ENCODE results near the gene RAMP3.
"Not testable (repeated sequence)": the region's sequence is repeated elsewhere in the genome, so short reads cannot be mapped to it uniquely, and the experiment has no call there.

Gene RAMP3

DNA sequence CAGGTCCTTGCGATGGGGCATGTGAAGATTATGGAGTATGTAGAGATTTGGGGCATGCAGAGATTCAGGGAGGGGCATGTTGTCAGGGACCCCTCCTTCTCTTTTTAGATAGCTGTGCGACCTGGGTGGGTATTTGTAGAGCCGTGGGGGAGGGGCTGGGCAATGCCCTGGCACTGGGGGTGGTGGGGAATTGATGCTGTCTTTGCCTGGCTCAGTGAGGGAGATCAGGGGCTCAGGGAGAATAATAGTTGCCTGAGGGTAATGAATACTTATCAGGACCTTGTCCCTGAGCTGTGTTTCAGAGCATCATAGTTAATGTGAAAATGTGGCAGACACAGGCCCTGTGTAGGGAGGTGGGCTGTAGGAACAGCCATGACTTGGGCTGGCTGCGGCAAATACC lies 3.5 kb downstream of the RAMP3 start:
- Histone ChIP-seq H3K79me1 (ENCODE audit: low read length) (no peaks in the 10 kb centered on the region), H3K56ac (ENCODE audit: low read length) (no peak overlapping the region), H3K4ac (ENCODE audit: low read depth, low read length) (no peak overlapping the region), H3K27ac (ENCODE audit: low read depth, low read length) (no peak overlapping the region), H3K4me1 (ENCODE audit: control insufficient read depth, low read depth, low read length) (no peaks in the 10 kb centered on the region), H3K27me3 (ENCODE audit: insufficient read depth, low read length, poor library complexity) (peaks cover 7% of the 10 kb centered on the region), H2BK5ac (ENCODE audit: low read length) (no peak overlapping the region), H2BK15ac (replicated peaks; ENCODE audit: low read depth) (no peak overlapping the region), H3K79me2 (ENCODE audit: control insufficient read depth, insufficient read depth, low read length) (no peaks in the 10 kb centered on the region), H2AK5ac (ENCODE audit: low read length) (no peak overlapping the region), H3K18ac (ENCODE audit: low read length) (no peak overlapping the region), H3K4me2 (ENCODE audit: low read length) (no peak overlapping the region), H2BK120ac (ENCODE audit: low read depth, low read length) (no peak overlapping the region), H3K9ac (ENCODE audit: low read length) (no peak overlapping the region), H3K23ac (ENCODE audit: low read length) (no peak overlapping the region), H4K5ac (ENCODE audit: low read length) (no peak overlapping the region), H3K4me3 (ENCODE audit: low read length) (no peak overlapping the region), H4K8ac (ENCODE audit: low read depth, low read length) (no peak overlapping the region), H3K36me3 (ENCODE audit: control insufficient read depth, insufficient read depth, low read length) (no peaks in the 10 kb centered on the region)
- WGBS (ENCODE audit: extremely low coverage, insufficient coverage, low lambda C conversion rate), result no CpG with 5 or more reads among the region's 4 CpGs
- no peak for DNase-seq

- Histone ChIP-seq H3K36me3 (ENCODE audit: control insufficient read depth, insufficient read depth, low read length) (no peaks in the 10 kb centered on the region), H4K5ac (ENCODE audit: low read length) (no peak overlapping the region), H3K4me3 (ENCODE audit: low read length) (no peak overlapping the region), H3K4me2 (ENCODE audit: low read length) (no peak overlapping the region), H3K4me1 (ENCODE audit: control insufficient read depth, low read depth, low read length) (no peaks in the 10 kb centered on the region), H3K9ac (ENCODE audit: low read length) (no peak overlapping the region), H2BK5ac (ENCODE audit: low read length) (no peak overlapping the region), H3K56ac (ENCODE audit: low read length) (no peak overlapping the region), H2AK5ac (ENCODE audit: low read length) (no peak overlapping the region), H3K79me1 (ENCODE audit: low read length) (no peaks in the 10 kb centered on the region), H3K27ac (ENCODE audit: low read depth, low read length) (no peak overlapping the region), H2BK120ac (ENCODE audit: low read depth, low read length) (no peak overlapping the region), H4K8ac (ENCODE audit: low read depth, low read length) (no peak overlapping the region), H2BK15ac (replicated peaks; ENCODE audit: low read depth) (no peak overlapping the region), H3K23ac (ENCODE audit: low read length) (no peak overlapping the region), H3K79me2 (ENCODE audit: control insufficient read depth, insufficient read depth, low read length) (no peaks in the 10 kb centered on the region), H3K4ac (ENCODE audit: low read depth, low read length) (no peak overlapping the region), H3K18ac (ENCODE audit: low read length) (no peak overlapping the region), H3K27me3 (ENCODE audit: insufficient read depth, low read length, poor library complexity) (peaks cover 7% of the 10 kb centered on the region)
- WGBS (ENCODE audit: extremely low coverage, insufficient coverage, low lambda C conversion rate), result no CpG with 5 or more reads among the region's 9 CpGs
- DNase-seq, result no peak
These were observed 4.3 kb downstream of the RAMP3 start for GRCh38 chr7:45161842-45162241.

DNA sequence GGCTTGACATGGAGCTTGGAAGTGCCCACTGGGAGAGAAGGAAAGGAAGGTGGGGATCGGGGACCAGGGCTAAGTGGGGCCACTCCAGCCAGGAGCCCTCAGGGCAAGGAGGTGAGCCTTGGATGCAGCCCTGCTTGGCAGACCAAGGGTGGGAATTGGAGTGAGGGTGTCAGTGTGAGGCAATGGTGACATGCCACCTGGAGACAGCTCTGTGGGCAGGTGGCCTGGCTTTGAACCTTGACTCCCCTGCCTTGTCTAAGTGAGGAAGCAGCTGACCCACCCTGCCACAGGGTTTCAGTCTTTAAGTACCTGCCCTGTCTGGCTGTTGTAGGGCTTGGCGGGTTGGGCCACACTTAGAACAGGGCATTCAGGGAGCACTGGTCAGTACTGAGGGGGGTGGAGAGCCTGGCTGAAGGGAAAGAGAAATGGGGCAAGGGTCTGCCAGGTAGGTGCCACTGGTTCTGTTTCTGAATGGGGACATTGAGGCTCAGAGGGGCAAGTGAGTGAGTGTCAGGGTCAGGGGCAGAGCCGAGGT lies 4.8 kb downstream of the RAMP3 start:
- no peak overlapping the region for H2BK15ac ChIP-seq (replicated peaks; ENCODE audit: low read depth)
- WGBS (ENCODE audit: extremely low coverage, insufficient coverage, low lambda C conversion rate), result no CpG with 5 or more reads among the region's 3 CpGs
- H3K23ac ChIP-seq (ENCODE audit: low read length), result no peak overlapping the region
- H3K4me1 ChIP-seq (ENCODE audit: control insufficient read depth, low read depth, low read length), result no peaks in the 10 kb centered on the region
- H3K4me2 ChIP-seq (ENCODE audit: low read length), result no peak overlapping the region
- no peak overlapping the region for H3K27ac ChIP-seq (ENCODE audit: low read depth, low read length)
- H3K79me1 ChIP-seq (ENCODE audit: low read length), result no peaks in the 10 kb centered on the region
- no peaks in the 10 kb centered on the region for H3K79me2 ChIP-seq (ENCODE audit: control insufficient read depth, insufficient read depth, low read length)
- H3K9ac ChIP-seq (ENCODE audit: low read length), result no peak overlapping the region
- H4K5ac ChIP-seq (ENCODE audit: low read length), result no peak overlapping the region
- H3K18ac ChIP-seq (ENCODE audit: low read length), result no peak overlapping the region
- H3K56ac ChIP-seq (ENCODE audit: low read length), result no peak overlapping the region
- H2BK5ac ChIP-seq (ENCODE audit: low read length), result no peak overlapping the region
- H4K8ac ChIP-seq (ENCODE audit: low read depth, low read length), result no peak overlapping the region
- H2AK5ac ChIP-seq (ENCODE audit: low read length), result no peak overlapping the region
- H3K4me3 ChIP-seq (ENCODE audit: low read length), result no peak overlapping the region
- DNase-seq, result no peak
- H3K36me3 ChIP-seq (ENCODE audit: control insufficient read depth, insufficient read depth, low read length), result no peaks in the 10 kb centered on the region
- peaks cover 7% of the 10 kb centered on the region for H3K27me3 ChIP-seq (ENCODE audit: insufficient read depth, low read length, poor library complexity)
- no peak overlapping the region for H3K4ac ChIP-seq (ENCODE audit: low read depth, low read length)
- no peak overlapping the region for H2BK120ac ChIP-seq (ENCODE audit: low read depth, low read length)

DNA sequence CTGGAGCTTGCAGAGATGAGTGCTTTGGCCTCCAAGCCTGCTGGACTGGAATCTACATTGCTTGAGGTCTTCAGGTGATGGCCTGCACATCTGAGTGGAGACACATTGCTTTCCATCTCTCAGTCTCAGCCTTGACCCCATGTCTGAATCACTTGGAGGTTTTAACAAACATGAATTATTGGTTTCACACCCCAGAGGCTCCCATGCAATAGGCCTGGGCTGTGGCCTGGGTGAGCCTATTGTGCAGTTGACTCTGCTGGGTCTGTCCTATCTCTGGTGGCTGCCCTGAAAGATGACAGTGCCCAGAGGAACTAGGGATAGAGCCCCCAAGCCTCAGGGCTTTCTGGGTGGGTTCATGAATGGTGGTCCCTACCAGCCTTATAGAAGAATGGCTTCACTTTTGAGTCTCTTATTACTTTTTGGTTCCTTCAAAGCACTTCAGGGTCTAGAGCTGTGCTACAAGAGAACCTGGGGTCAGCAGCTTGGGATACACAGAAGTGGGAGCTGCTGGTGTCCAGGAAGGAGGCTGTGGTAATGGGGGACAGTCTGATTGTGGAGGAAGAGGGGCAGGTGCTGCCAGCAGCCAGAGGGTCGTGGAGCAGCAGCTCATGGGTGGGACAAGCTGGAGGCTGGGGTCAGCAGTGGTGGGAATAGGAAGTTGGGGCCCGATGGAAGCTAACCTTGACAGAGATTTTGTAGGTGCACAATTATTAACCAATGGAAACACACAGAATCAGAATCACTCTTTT lies 5.5 kb downstream of the RAMP3 start:
- Histone ChIP-seq H3K23ac (ENCODE audit: low read length) (no peak overlapping the region), H3K27ac (ENCODE audit: low read depth, low read length) (no peak overlapping the region), H3K27me3 (ENCODE audit: insufficient read depth, low read length, poor library complexity) (peaks cover 2% of the 10 kb centered on the region), H3K4me2 (ENCODE audit: low read length) (no peak overlapping the region), H3K4me3 (ENCODE audit: low read length) (no peak overlapping the region), H3K18ac (ENCODE audit: low read length) (no peak overlapping the region), H3K9ac (ENCODE audit: low read length) (no peak overlapping the region), H4K8ac (ENCODE audit: low read depth, low read length) (no peak overlapping the region), H3K56ac (ENCODE audit: low read length) (no peak overlapping the region), H3K79me2 (ENCODE audit: control insufficient read depth, insufficient read depth, low read length) (no peaks in the 10 kb centered on the region), H3K4me1 (ENCODE audit: control insufficient read depth, low read depth, low read length) (no peaks in the 10 kb centered on the region), H2BK5ac (ENCODE audit: low read length) (no peak overlapping the region), H2BK120ac (ENCODE audit: low read depth, low read length) (no peak overlapping the region), H2BK15ac (replicated peaks; ENCODE audit: low read depth) (no peak overlapping the region), H4K5ac (ENCODE audit: low read length) (no peak overlapping the region), H3K36me3 (ENCODE audit: control insufficient read depth, insufficient read depth, low read length) (no peaks in the 10 kb centered on the region), H2AK5ac (ENCODE audit: low read length) (no peak overlapping the region), H3K79me1 (ENCODE audit: low read length) (no peaks in the 10 kb centered on the region), H3K4ac (ENCODE audit: low read depth, low read length) (no peak overlapping the region)
- no peak for DNase-seq
- no CpG with 5 or more reads among the region's 2 CpGs for WGBS (ENCODE audit: extremely low coverage, insufficient coverage, low lambda C conversion rate)

DNA sequence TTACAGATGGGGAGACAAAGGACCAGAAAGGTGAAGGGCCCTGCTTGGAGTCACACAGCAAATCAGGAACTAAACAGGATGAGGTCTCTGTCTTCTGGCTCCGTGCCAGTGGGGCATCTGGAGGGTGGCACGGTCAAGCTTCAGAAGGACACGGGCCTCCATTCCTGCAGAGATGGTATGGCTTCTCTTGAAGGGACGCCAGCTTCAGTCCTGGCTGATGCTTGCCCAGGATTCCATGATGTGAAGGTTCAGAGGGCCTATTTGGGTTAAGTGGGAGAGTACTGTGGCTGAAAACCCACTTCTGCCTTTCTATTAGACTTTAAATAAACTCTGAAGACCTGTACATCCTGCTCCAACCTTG lies 6.1 kb downstream of the RAMP3 start:
- no CpG with 5 or more reads among the region's 4 CpGs for WGBS (ENCODE audit: extremely low coverage, insufficient coverage, low lambda C conversion rate)
- no peak overlapping the region for H4K5ac ChIP-seq (ENCODE audit: low read length)

GRCh38 chr7:45164271-45164670 lies 6.7 kb downstream of the RAMP3 start:
- not testable (repeated sequence) for H2BK15ac ChIP-seq (replicated peaks; ENCODE audit: low read depth); H3K36me3 ChIP-seq (ENCODE audit: control insufficient read depth, insufficient read depth, low read length); H3K9ac ChIP-seq (ENCODE audit: low read length); H3K4me1 ChIP-seq (ENCODE audit: control insufficient read depth, low read depth, low read length); H4K5ac ChIP-seq (ENCODE audit: low read length); H3K79me1 ChIP-seq (ENCODE audit: low read length); H3K27ac ChIP-seq (ENCODE audit: low read depth, low read length); H3K4me2 ChIP-seq (ENCODE audit: low read length); H3K56ac ChIP-seq (ENCODE audit: low read length); H2BK5ac ChIP-seq (ENCODE audit: low read length); H2BK120ac ChIP-seq (ENCODE audit: low read depth, low read length); DNase-seq; H3K4ac ChIP-seq (ENCODE audit: low read depth, low read length); H2AK5ac ChIP-seq (ENCODE audit: low read length); H3K18ac ChIP-seq (ENCODE audit: low read length); H4K8ac ChIP-seq (ENCODE audit: low read depth, low read length); H3K4me3 ChIP-seq (ENCODE audit: low read length); H3K27me3 ChIP-seq (ENCODE audit: insufficient read depth, low read length, poor library complexity); H3K23ac ChIP-seq (ENCODE audit: low read length); H3K79me2 ChIP-seq (ENCODE audit: control insufficient read depth, insufficient read depth, low read length)
- no CpG with 5 or more reads among the region's 3 CpGs for WGBS (ENCODE audit: extremely low coverage, insufficient coverage, low lambda C conversion rate)

More for the DNA sequence above, 6.1 kb downstream of the RAMP3 start:
- no peaks in the 10 kb centered on the region for H3K79me1 ChIP-seq (ENCODE audit: low read length)
- no peak overlapping the region for H3K4me2 ChIP-seq (ENCODE audit: low read length)
- H4K8ac ChIP-seq (ENCODE audit: low read depth, low read length), result no peak overlapping the region
- no peaks in the 10 kb centered on the region for H3K4me1 ChIP-seq (ENCODE audit: control insufficient read depth, low read depth, low read length)
- H3K79me2 ChIP-seq (ENCODE audit: control insufficient read depth, insufficient read depth, low read length), result no peaks in the 10 kb centered on the region
- no peak overlapping the region for H3K4me3 ChIP-seq (ENCODE audit: low read length)
- H3K36me3 ChIP-seq (ENCODE audit: control insufficient read depth, insufficient read depth, low read length), result no peaks in the 10 kb centered on the region
- H3K27ac ChIP-seq (ENCODE audit: low read depth, low read length), result no peak overlapping the region
- no peak overlapping the region for H2BK120ac ChIP-seq (ENCODE audit: low read depth, low read length)
- DNase-seq, result no peak
- H3K9ac ChIP-seq (ENCODE audit: low read length), result no peak overlapping the region
- H3K27me3 ChIP-seq (ENCODE audit: insufficient read depth, low read length, poor library complexity), result no peaks in the 10 kb centered on the region
- no peak overlapping the region for H3K23ac ChIP-seq (ENCODE audit: low read length)
- H3K18ac ChIP-seq (ENCODE audit: low read length), result no peak overlapping the region
- no peak overlapping the region for H2BK15ac ChIP-seq (replicated peaks; ENCODE audit: low read depth)
- H2AK5ac ChIP-seq (ENCODE audit: low read length), result no peak overlapping the region
- no peak overlapping the region for H3K56ac ChIP-seq (ENCODE audit: low read length)
- H3K4ac ChIP-seq (ENCODE audit: low read depth, low read length), result no peak overlapping the region
- H2BK5ac ChIP-seq (ENCODE audit: low read length), result no peak overlapping the region

Measured in mesendoderm (in vitro differentiated cells).